ENCODE results near the gene PAAF1.

PAAF1 gene

GRCh38 chr11:73876424-73877310, at the start of gene PAAF1, which contains the start of gene COA4:
Gene PAAF1 (plus strand): TSS chr11:73876999. CDS start chr11:73877022, 23 bp downstream.
Gene COA4 (minus strand): TSS chr11:73876846. CDS start chr11:73873378, 3,468 bp downstream.
- H3K4me3 ChIP-seq (ENCODE audit: low read length) = peak within 1 kb of the TSS; percentile 87

GRCh38 chr11:73830261-73830660, 46.5 kb upstream of the PAAF1 start:
- DNase-seq (ENCODE audit: low read depth) = no peak
- no peak for TF ChIP-seq CTCF (conservative IDR thresholded peaks at IDR 0.05; ENCODE audit: low read length)
- H3K4me3 ChIP-seq (ENCODE audit: low read length) = no peak overlapping the region

More at GRCh38 chr11:73876424-73877310, at the start of gene PAAF1, which contains the start of gene COA4:
- TF ChIP-seq CTCF (conservative IDR thresholded peaks at IDR 0.05; ENCODE audit: low read length) = no peak
- DNase-seq (ENCODE audit: low read depth) = peak; percentile 92

GRCh38 chr11:73833067-73833466, 43.7 kb upstream of the PAAF1 start:
- H3K4me3 ChIP-seq (ENCODE audit: low read length) = no peak overlapping the region
- TF ChIP-seq CTCF (conservative IDR thresholded peaks at IDR 0.05; ENCODE audit: low read length) = no peak
- DNase-seq (ENCODE audit: low read depth) = no peak

- no peak for TF ChIP-seq CTCF (conservative IDR thresholded peaks at IDR 0.05; ENCODE audit: low read length)
- no peak overlapping the region for H3K4me3 ChIP-seq (ENCODE audit: low read length)
- DNase-seq (ENCODE audit: low read depth) = peak; percentile 30
Measured at GRCh38 chr11:73838443-73839122, 38.2 kb upstream of the PAAF1 start.

- TF ChIP-seq CTCF (conservative IDR thresholded peaks at IDR 0.05; ENCODE audit: low read length) = no peak
- no peak overlapping the region for H3K4me3 ChIP-seq (ENCODE audit: low read length)
- DNase-seq (ENCODE audit: low read depth) = no peak
Measured at GRCh38 chr11:73839123-73839457, 37.7 kb upstream of the PAAF1 start.

- no peak overlapping the region for H3K4me3 ChIP-seq (ENCODE audit: low read length)
- DNase-seq (ENCODE audit: low read depth) = no peak
- no peak for TF ChIP-seq CTCF (conservative IDR thresholded peaks at IDR 0.05; ENCODE audit: low read length)
Measured at GRCh38 chr11:73851046-73851764, 25.6 kb upstream of the PAAF1 start.

Data from AG10803 (cell line).